ENCODE data around the gene KLHL21.

Gene KLHL21

GRCh38 chr1:6597777-6598131 is 4.9 kb downstream of the KLHL21 start:
- peaks cover 11% of the 10 kb centered on the region for H3K36me3 ChIP-seq (ENCODE audit: control insufficient read depth, insufficient read depth, low read length)
- WGBS (ENCODE audit: extremely low coverage, insufficient coverage, low lambda C conversion rate), result no CpG with 5 or more reads among the region's 6 CpGs
- H3K4me1 ChIP-seq (ENCODE audit: control insufficient read depth, low read depth, low read length), result peaks cover 3% of the 10 kb centered on the region
- no peak for DNase-seq
- H2BK15ac ChIP-seq (replicated peaks; ENCODE audit: low read depth), result no peak overlapping the region
- H2AK5ac ChIP-seq (ENCODE audit: low read length), result no peak overlapping the region
- no peak overlapping the region for H3K56ac ChIP-seq (ENCODE audit: low read length)
- no peak overlapping the region for H3K4ac ChIP-seq (ENCODE audit: low read depth, low read length)
- H3K79me1 ChIP-seq (ENCODE audit: low read length), result peaks cover 28% of the 10 kb centered on the region
- H3K9ac ChIP-seq (ENCODE audit: low read length), result no peak overlapping the region
- H3K4me2 ChIP-seq (ENCODE audit: low read length), result no peak overlapping the region
- H3K4me3 ChIP-seq (ENCODE audit: low read length), result no peak overlapping the region
- no peak overlapping the region for H4K5ac ChIP-seq (ENCODE audit: low read length)
- H3K18ac ChIP-seq (ENCODE audit: low read length), result no peak overlapping the region
- no peak overlapping the region for H4K8ac ChIP-seq (ENCODE audit: low read depth, low read length)
- no peaks in the 10 kb centered on the region for H3K27me3 ChIP-seq (ENCODE audit: insufficient read depth, low read length, poor library complexity)
- H3K79me2 ChIP-seq (ENCODE audit: control insufficient read depth, insufficient read depth, low read length), result peaks cover 41% of the 10 kb centered on the region
- no peak overlapping the region for H3K23ac ChIP-seq (ENCODE audit: low read length)
- no peak overlapping the region for H3K27ac ChIP-seq (ENCODE audit: low read depth, low read length)
- no peak overlapping the region for H2BK120ac ChIP-seq (ENCODE audit: low read depth, low read length)
- H2BK5ac ChIP-seq (ENCODE audit: low read length), result no peak overlapping the region

GRCh38 chr1:6596886-6597776 is 5.5 kb downstream of the KLHL21 start:
- H3K4me3 ChIP-seq (ENCODE audit: low read length), result no peak overlapping the region

GRCh38 chr1:6596351-6596750 is 6.3 kb downstream of the KLHL21 start:
- no peak overlapping the region for H3K23ac ChIP-seq (ENCODE audit: low read length)
- H3K4me3 ChIP-seq (ENCODE audit: low read length), result no peak overlapping the region
- H3K79me2 ChIP-seq (ENCODE audit: control insufficient read depth, insufficient read depth, low read length), result peaks cover 32% of the 10 kb centered on the region
- no peak overlapping the region for H3K4me2 ChIP-seq (ENCODE audit: low read length)
- H4K8ac ChIP-seq (ENCODE audit: low read depth, low read length), result no peak overlapping the region
- H2BK5ac ChIP-seq (ENCODE audit: low read length), result no peak overlapping the region
- no CpG with 5 or more reads among the region's 7 CpGs for WGBS (ENCODE audit: extremely low coverage, insufficient coverage, low lambda C conversion rate)
- no peak for DNase-seq
- no peak overlapping the region for H2BK120ac ChIP-seq (ENCODE audit: low read depth, low read length)
- no peak overlapping the region for H3K9ac ChIP-seq (ENCODE audit: low read length)
- peaks cover 22% of the 10 kb centered on the region for H3K79me1 ChIP-seq (ENCODE audit: low read length)
- H3K27ac ChIP-seq (ENCODE audit: low read depth, low read length), result no peak overlapping the region
- peaks cover 12% of the 10 kb centered on the region for H3K36me3 ChIP-seq (ENCODE audit: control insufficient read depth, insufficient read depth, low read length)
- no peak overlapping the region for H3K4ac ChIP-seq (ENCODE audit: low read depth, low read length)
- no peak overlapping the region for H3K56ac ChIP-seq (ENCODE audit: low read length)
- H3K18ac ChIP-seq (ENCODE audit: low read length), result no peak overlapping the region
- H4K5ac ChIP-seq (ENCODE audit: low read length), result no peak overlapping the region
- no peak overlapping the region for H2AK5ac ChIP-seq (ENCODE audit: low read length)
- no peaks in the 10 kb centered on the region for H3K27me3 ChIP-seq (ENCODE audit: insufficient read depth, low read length, poor library complexity)
- H3K4me1 ChIP-seq (ENCODE audit: control insufficient read depth, low read depth, low read length), result peaks cover 3% of the 10 kb centered on the region
- H2BK15ac ChIP-seq (replicated peaks; ENCODE audit: low read depth), result no peak overlapping the region

More at GRCh38 chr1:6596886-6597776, 5.5 kb downstream of the KLHL21 start:
- peaks cover 12% of the 10 kb centered on the region for H3K36me3 ChIP-seq (ENCODE audit: control insufficient read depth, insufficient read depth, low read length)
- H2AK5ac ChIP-seq (ENCODE audit: low read length), result no peak overlapping the region
- H2BK120ac ChIP-seq (ENCODE audit: low read depth, low read length), result no peak overlapping the region
- H3K18ac ChIP-seq (ENCODE audit: low read length), result no peak overlapping the region
- no peaks in the 10 kb centered on the region for H3K27me3 ChIP-seq (ENCODE audit: insufficient read depth, low read length, poor library complexity)
- H3K79me2 ChIP-seq (ENCODE audit: control insufficient read depth, insufficient read depth, low read length), result peaks cover 40% of the 10 kb centered on the region
- peaks cover 3% of the 10 kb centered on the region for H3K4me1 ChIP-seq (ENCODE audit: control insufficient read depth, low read depth, low read length)
- H2BK15ac ChIP-seq (replicated peaks; ENCODE audit: low read depth), result no peak overlapping the region
- no peak overlapping the region for H4K5ac ChIP-seq (ENCODE audit: low read length)
- no peak overlapping the region for H4K8ac ChIP-seq (ENCODE audit: low read depth, low read length)
- H2BK5ac ChIP-seq (ENCODE audit: low read length), result no peak overlapping the region
- H3K9ac ChIP-seq (ENCODE audit: low read length), result no peak overlapping the region
- H3K27ac ChIP-seq (ENCODE audit: low read depth, low read length), result no peak overlapping the region
- no peak overlapping the region for H3K56ac ChIP-seq (ENCODE audit: low read length)
- H3K4ac ChIP-seq (ENCODE audit: low read depth, low read length), result no peak overlapping the region
- H3K23ac ChIP-seq (ENCODE audit: low read length), result no peak overlapping the region
- no peak for DNase-seq
- no peak overlapping the region for H3K4me2 ChIP-seq (ENCODE audit: low read length)
- WGBS (ENCODE audit: extremely low coverage, insufficient coverage, low lambda C conversion rate), result no CpG with 5 or more reads among the region's 15 CpGs
- peaks cover 27% of the 10 kb centered on the region for H3K79me1 ChIP-seq (ENCODE audit: low read length)

- no peak overlapping the region for H3K23ac ChIP-seq (ENCODE audit: low read length)
- H3K79me1 ChIP-seq (ENCODE audit: low read length), result peaks cover 16% of the 10 kb centered on the region
- H3K4me1 ChIP-seq (ENCODE audit: control insufficient read depth, low read depth, low read length), result no peaks in the 10 kb centered on the region
- no peak overlapping the region for H3K56ac ChIP-seq (ENCODE audit: low read length)
- no peak overlapping the region for H3K9ac ChIP-seq (ENCODE audit: low read length)
- H2AK5ac ChIP-seq (ENCODE audit: low read length), result no peak overlapping the region
- H3K4me3 ChIP-seq (ENCODE audit: low read length), result no peak overlapping the region
- WGBS (ENCODE audit: extremely low coverage, insufficient coverage, low lambda C conversion rate), result no CpG with 5 or more reads among the region's 11 CpGs
- H3K27ac ChIP-seq (ENCODE audit: low read depth, low read length), result no peak overlapping the region
- H2BK5ac ChIP-seq (ENCODE audit: low read length), result no peak overlapping the region
- no peak overlapping the region for H4K5ac ChIP-seq (ENCODE audit: low read length)
- H3K4ac ChIP-seq (ENCODE audit: low read depth, low read length), result no peak overlapping the region
- H3K36me3 ChIP-seq (ENCODE audit: control insufficient read depth, insufficient read depth, low read length), result peaks cover 17% of the 10 kb centered on the region
- no peak for DNase-seq
- H3K4me2 ChIP-seq (ENCODE audit: low read length), result no peak overlapping the region
- H2BK15ac ChIP-seq (replicated peaks; ENCODE audit: low read depth), result no peak overlapping the region
- no peak overlapping the region for H3K18ac ChIP-seq (ENCODE audit: low read length)
- H2BK120ac ChIP-seq (ENCODE audit: low read depth, low read length), result no peak overlapping the region
- no peak overlapping the region for H4K8ac ChIP-seq (ENCODE audit: low read depth, low read length)
- no peaks in the 10 kb centered on the region for H3K27me3 ChIP-seq (ENCODE audit: insufficient read depth, low read length, poor library complexity)
- peaks cover 20% of the 10 kb centered on the region for H3K79me2 ChIP-seq (ENCODE audit: control insufficient read depth, insufficient read depth, low read length)
Measured at GRCh38 chr1:6594977-6595740, 7.5 kb downstream of the KLHL21 start.

GRCh38 chr1:6593810-6594209 is 8.9 kb downstream of the KLHL21 start:
- H3K4me2 ChIP-seq (ENCODE audit: low read length), result no peak overlapping the region
- no peak overlapping the region for H3K9ac ChIP-seq (ENCODE audit: low read length)
- H3K56ac ChIP-seq (ENCODE audit: low read length), result no peak overlapping the region
- H3K79me1 ChIP-seq (ENCODE audit: low read length), result peaks cover 11% of the 10 kb centered on the region
- no peak overlapping the region for H2BK5ac ChIP-seq (ENCODE audit: low read length)
- H3K23ac ChIP-seq (ENCODE audit: low read length), result no peak overlapping the region
- H3K27ac ChIP-seq (ENCODE audit: low read depth, low read length), result no peak overlapping the region
- no peak overlapping the region for H3K4me3 ChIP-seq (ENCODE audit: low read length)
- DNase-seq, result no peak
- H4K8ac ChIP-seq (ENCODE audit: low read depth, low read length), result no peak overlapping the region
- H3K4me1 ChIP-seq (ENCODE audit: control insufficient read depth, low read depth, low read length), result no peaks in the 10 kb centered on the region
- no peaks in the 10 kb centered on the region for H3K27me3 ChIP-seq (ENCODE audit: insufficient read depth, low read length, poor library complexity)
- H3K18ac ChIP-seq (ENCODE audit: low read length), result no peak overlapping the region
- no peak overlapping the region for H2AK5ac ChIP-seq (ENCODE audit: low read length)
- H3K36me3 ChIP-seq (ENCODE audit: control insufficient read depth, insufficient read depth, low read length), result peaks cover 14% of the 10 kb centered on the region
- H4K5ac ChIP-seq (ENCODE audit: low read length), result no peak overlapping the region
- no peak overlapping the region for H2BK15ac ChIP-seq (replicated peaks; ENCODE audit: low read depth)
- no CpG with 5 or more reads among the region's 15 CpGs for WGBS (ENCODE audit: extremely low coverage, insufficient coverage, low lambda C conversion rate)
- H2BK120ac ChIP-seq (ENCODE audit: low read depth, low read length), result no peak overlapping the region
- H3K4ac ChIP-seq (ENCODE audit: low read depth, low read length), result no peak overlapping the region
- peaks cover 9% of the 10 kb centered on the region for H3K79me2 ChIP-seq (ENCODE audit: control insufficient read depth, insufficient read depth, low read length)
